ENCODE measurements around the gene TKT.

The TKT gene

GRCh38 chr3:53229171-53229570 lies 26.7 kb downstream of the TKT start:
- Histone ChIP-seq H3K27ac (replicated peaks; ENCODE audit: low read length) (no peak overlapping the region), H3K18ac (ENCODE audit: low read length) (no peak overlapping the region), H3K9ac (ENCODE audit: low read depth, low read length, poor library complexity) (no peak overlapping the region), H4K91ac (ENCODE audit: low read depth, low read length, poor library complexity) (no peak overlapping the region), H3K4me1 (ENCODE audit: control insufficient read depth in 2 of 2, insufficient read depth in 1 of 2, low read depth in 1 of 2, low read length in 2 of 2) (no peaks in the 10 kb centered on the region), H3K4ac (ENCODE audit: low read length) (no peak overlapping the region), H2AK5ac (ENCODE audit: low read depth, low read length) (no peak overlapping the region), H3K36me3 (replicated peaks in 1 of 2; ENCODE audit: control insufficient read depth in 2 of 2, insufficient read depth in 2 of 2, low read length in 2 of 2) (peaks cover 93 to 100% of the 10 kb centered on the region in 2 donors), H3K23ac (ENCODE audit: low read depth, low read length, poor library complexity) (no peak overlapping the region), H2BK15ac (ENCODE audit: low read length) (no peak overlapping the region), H3K79me1 (ENCODE audit: low read depth, low read length) (peaks cover 6% of the 10 kb centered on the region), H3K4me2 (ENCODE audit: insufficient read depth, low read length, poor library complexity, severe bottlenecking) (no peak overlapping the region), H2AFZ (ENCODE audit: low read length) (no peak overlapping the region), H4K8ac (ENCODE audit: low read depth, low read length) (no peak overlapping the region), H3K14ac (ENCODE audit: low read length) (no peak overlapping the region), H2BK5ac (ENCODE audit: low read length) (no peak overlapping the region), H3K4me3 (ENCODE audit: low read length in 2 of 2) (no peak overlapping the region), H3K9me3 (replicated peaks in 1 of 2; ENCODE audit: control insufficient read depth in 2 of 2, insufficient read depth in 1 of 2, low read depth in 1 of 2, low read length in 2 of 2) (peaks cover 0 to 1% of the 10 kb centered on the region in 2 donors), H3K27me3 (ENCODE audit: control insufficient read depth in 3 of 3, insufficient read depth in 3 of 3, low read depth in 1 of 3, low read length in 3 of 3) (no peaks in the 10 kb centered on the region), H2BK120ac (ENCODE audit: low read depth, low read length) (no peak overlapping the region), H2BK12ac (ENCODE audit: low read length) (no peak overlapping the region)
- no CpG with 5 or more reads among the region's 14 CpGs for WGBS, 2 donors (ENCODE audit: extremely low coverage in 2 of 2, insufficient read length in 2 of 2, insufficient replicate concordance in 1 of 2)
- DNase-seq (ENCODE audit: low spot score), result no peak

- H4K91ac ChIP-seq (ENCODE audit: low read depth, low read length, poor library complexity), result no peak overlapping the region
- WGBS, 2 donors (ENCODE audit: extremely low coverage in 2 of 2, insufficient read length in 2 of 2, insufficient replicate concordance in 1 of 2), result no CpG with 5 or more reads among the region's 24 CpGs
- no peak overlapping the region for H3K4me2 ChIP-seq (ENCODE audit: insufficient read depth, low read length, poor library complexity, severe bottlenecking)
- peaks cover 95 to 100% of the 10 kb centered on the region in 2 donors for H3K36me3 ChIP-seq (replicated peaks in 1 of 2; ENCODE audit: control insufficient read depth in 2 of 2, insufficient read depth in 2 of 2, low read length in 2 of 2)
- peak overlapping the region; percentile 36 for H3K23ac ChIP-seq (ENCODE audit: low read depth, low read length, poor library complexity)
- no peaks in the 10 kb centered on the region for H3K27me3 ChIP-seq (ENCODE audit: control insufficient read depth in 3 of 3, insufficient read depth in 3 of 3, low read depth in 1 of 3, low read length in 3 of 3)
- H3K79me1 ChIP-seq (ENCODE audit: low read depth, low read length), result peaks cover 6% of the 10 kb centered on the region
- no peak overlapping the region for H2BK5ac ChIP-seq (ENCODE audit: low read length)
- DNase-seq (ENCODE audit: low spot score), result no peak
- H3K9ac ChIP-seq (ENCODE audit: low read depth, low read length, poor library complexity), result no peak overlapping the region
- H4K8ac ChIP-seq (ENCODE audit: low read depth, low read length), result no peak overlapping the region
- peaks cover 0 to 1% of the 10 kb centered on the region in 2 donors for H3K9me3 ChIP-seq (replicated peaks in 1 of 2; ENCODE audit: control insufficient read depth in 2 of 2, insufficient read depth in 1 of 2, low read depth in 1 of 2, low read length in 2 of 2)
- no peak overlapping the region for H2AFZ ChIP-seq (ENCODE audit: low read length)
- no peaks in the 10 kb centered on the region for H3K4me1 ChIP-seq (ENCODE audit: control insufficient read depth in 2 of 2, insufficient read depth in 1 of 2, low read depth in 1 of 2, low read length in 2 of 2)
- H2BK12ac ChIP-seq (ENCODE audit: low read length), result no peak overlapping the region
- no peak overlapping the region for H3K4me3 ChIP-seq (ENCODE audit: low read length in 2 of 2)
- H2BK120ac ChIP-seq (ENCODE audit: low read depth, low read length), result no peak overlapping the region
- no peak overlapping the region for H2BK15ac ChIP-seq (ENCODE audit: low read length)
- no peak overlapping the region for H3K4ac ChIP-seq (ENCODE audit: low read length)
- H3K18ac ChIP-seq (ENCODE audit: low read length), result no peak overlapping the region
- H3K14ac ChIP-seq (ENCODE audit: low read length), result no peak overlapping the region
- no peak overlapping the region for H3K27ac ChIP-seq (replicated peaks; ENCODE audit: low read length)
- H2AK5ac ChIP-seq (ENCODE audit: low read depth, low read length), result no peak overlapping the region
Measured at GRCh38 chr3:53227993-53228885, 27.6 kb downstream of the TKT start.

GRCh38 chr3:53226841-53227407 lies 28.9 kb downstream of the TKT start:
- no peak overlapping the region for H2BK120ac ChIP-seq (ENCODE audit: low read depth, low read length)
- H2BK15ac ChIP-seq (ENCODE audit: low read length), result no peak overlapping the region
- H3K79me1 ChIP-seq (ENCODE audit: low read depth, low read length), result no peaks in the 10 kb centered on the region
- no peak overlapping the region for H3K4me3 ChIP-seq (ENCODE audit: low read length in 2 of 2)
- H3K4me2 ChIP-seq (ENCODE audit: insufficient read depth, low read length, poor library complexity, severe bottlenecking), result no peak overlapping the region
- no peak overlapping the region for H4K91ac ChIP-seq (ENCODE audit: low read depth, low read length, poor library complexity)
- WGBS, 2 donors (ENCODE audit: extremely low coverage in 2 of 2, insufficient read length in 2 of 2, insufficient replicate concordance in 1 of 2), result no CpG with 5 or more reads among the region's 17 CpGs
- no peaks in the 10 kb centered on the region for H3K4me1 ChIP-seq (ENCODE audit: control insufficient read depth in 2 of 2, insufficient read depth in 1 of 2, low read depth in 1 of 2, low read length in 2 of 2)
- no peak overlapping the region for H3K18ac ChIP-seq (ENCODE audit: low read length)
- peak overlapping the region; percentile 68 for H3K23ac ChIP-seq (ENCODE audit: low read depth, low read length, poor library complexity)
- no peak for DNase-seq (ENCODE audit: low spot score)
- H4K8ac ChIP-seq (ENCODE audit: low read depth, low read length), result no peak overlapping the region
- no peak overlapping the region for H2AK5ac ChIP-seq (ENCODE audit: low read depth, low read length)
- no peaks in the 10 kb centered on the region for H3K27me3 ChIP-seq (ENCODE audit: control insufficient read depth in 3 of 3, insufficient read depth in 3 of 3, low read depth in 1 of 3, low read length in 3 of 3)
- no peak overlapping the region for H3K27ac ChIP-seq (replicated peaks; ENCODE audit: low read length)
- no peak overlapping the region for H3K9ac ChIP-seq (ENCODE audit: low read depth, low read length, poor library complexity)
- H3K14ac ChIP-seq (ENCODE audit: low read length), result no peak overlapping the region
- no peak overlapping the region for H2BK5ac ChIP-seq (ENCODE audit: low read length)
- no peak overlapping the region for H2AFZ ChIP-seq (ENCODE audit: low read length)
- H3K9me3 ChIP-seq (replicated peaks in 1 of 2; ENCODE audit: control insufficient read depth in 2 of 2, insufficient read depth in 1 of 2, low read depth in 1 of 2, low read length in 2 of 2), result no peaks in the 10 kb centered on the region
- H3K36me3 ChIP-seq (replicated peaks in 1 of 2; ENCODE audit: control insufficient read depth in 2 of 2, insufficient read depth in 2 of 2, low read length in 2 of 2), result peaks cover 89 to 96% of the 10 kb centered on the region in 2 donors
- H3K4ac ChIP-seq (ENCODE audit: low read length), result no peak overlapping the region
- H2BK12ac ChIP-seq (ENCODE audit: low read length), result no peak overlapping the region

GRCh38 chr3:53226142-53226840 lies 29.5 kb downstream of the TKT start:
- H3K27ac ChIP-seq (replicated peaks; ENCODE audit: low read length), result no peak overlapping the region
- H3K14ac ChIP-seq (ENCODE audit: low read length), result no peak overlapping the region
- no peak overlapping the region for H3K4me2 ChIP-seq (ENCODE audit: insufficient read depth, low read length, poor library complexity, severe bottlenecking)
- H3K9ac ChIP-seq (ENCODE audit: low read depth, low read length, poor library complexity), result no peak overlapping the region
- no CpG with 5 or more reads among the region's 12 CpGs for WGBS, 2 donors (ENCODE audit: extremely low coverage in 2 of 2, insufficient read length in 2 of 2, insufficient replicate concordance in 1 of 2)
- H3K4me3 ChIP-seq (ENCODE audit: low read length in 2 of 2), result no peak overlapping the region
- no peak overlapping the region for H2BK15ac ChIP-seq (ENCODE audit: low read length)
- H3K4ac ChIP-seq (ENCODE audit: low read length), result no peak overlapping the region
- H3K79me1 ChIP-seq (ENCODE audit: low read depth, low read length), result no peaks in the 10 kb centered on the region
- no peaks in the 10 kb centered on the region for H3K9me3 ChIP-seq (replicated peaks in 1 of 2; ENCODE audit: control insufficient read depth in 2 of 2, insufficient read depth in 1 of 2, low read depth in 1 of 2, low read length in 2 of 2)
- no peaks in the 10 kb centered on the region for H3K4me1 ChIP-seq (ENCODE audit: control insufficient read depth in 2 of 2, insufficient read depth in 1 of 2, low read depth in 1 of 2, low read length in 2 of 2)
- DNase-seq (ENCODE audit: low spot score), result no peak
- H4K8ac ChIP-seq (ENCODE audit: low read depth, low read length), result no peak overlapping the region
- H3K27me3 ChIP-seq (ENCODE audit: control insufficient read depth in 3 of 3, insufficient read depth in 3 of 3, low read depth in 1 of 3, low read length in 3 of 3), result no peaks in the 10 kb centered on the region
- no peak overlapping the region for H3K18ac ChIP-seq (ENCODE audit: low read length)
- no peak overlapping the region for H2BK5ac ChIP-seq (ENCODE audit: low read length)
- no peak overlapping the region for H2BK12ac ChIP-seq (ENCODE audit: low read length)
- H3K36me3 ChIP-seq (replicated peaks in 1 of 2; ENCODE audit: control insufficient read depth in 2 of 2, insufficient read depth in 2 of 2, low read length in 2 of 2), result peaks cover 83 to 90% of the 10 kb centered on the region in 2 donors
- H2AK5ac ChIP-seq (ENCODE audit: low read depth, low read length), result no peak overlapping the region
- no peak overlapping the region for H3K23ac ChIP-seq (ENCODE audit: low read depth, low read length, poor library complexity)
- H2AFZ ChIP-seq (ENCODE audit: low read length), result no peak overlapping the region
- H2BK120ac ChIP-seq (ENCODE audit: low read depth, low read length), result no peak overlapping the region
- H4K91ac ChIP-seq (ENCODE audit: low read depth, low read length, poor library complexity), result no peak overlapping the region
